ENCODE data around the gene YES1.
"Not testable (repeated sequence)": the region's sequence is repeated elsewhere in the genome, so short reads cannot be mapped to it uniquely, and the experiment has no call there.

Gene YES1

GRCh38 chr18:759864-760263, 52.2 kb downstream of the YES1 start:
- not testable (repeated sequence) for H3K27me3 ChIP-seq (ENCODE audit: control insufficient read depth, insufficient read depth, low read length); H3K4me3 ChIP-seq (ENCODE audit: low read depth, low read length); H3K9me3 ChIP-seq (ENCODE audit: control insufficient read depth, insufficient read depth, low read depth, low read length); H3K4me1 ChIP-seq (ENCODE audit: control insufficient read depth, insufficient read depth, low read length); H3K27ac ChIP-seq (ENCODE audit: low read depth, low read length); H3K9ac ChIP-seq (ENCODE audit: low read length)
- H3K36me3 ChIP-seq (ENCODE audit: control insufficient read depth, insufficient read depth, low read length), result peaks cover 11% of the 10 kb centered on the region

GRCh38 chr18:755506-755905, 56.5 kb downstream of the YES1 start:
- Histone ChIP-seq H3K36me3 (ENCODE audit: control insufficient read depth, insufficient read depth, low read length) (peaks cover 30% of the 10 kb centered on the region), H3K4me1 (ENCODE audit: control insufficient read depth, insufficient read depth, low read length) (no peaks in the 10 kb centered on the region), H3K9me3 (ENCODE audit: control insufficient read depth, insufficient read depth, low read depth, low read length) (no peaks in the 10 kb centered on the region), H3K9ac (ENCODE audit: low read length) (no peak overlapping the region), H3K27ac (ENCODE audit: low read depth, low read length) (no peak overlapping the region), H3K4me3 (ENCODE audit: low read depth, low read length) (no peak overlapping the region), H3K27me3 (ENCODE audit: control insufficient read depth, insufficient read depth, low read length) (no peaks in the 10 kb centered on the region)

GRCh38 chr18:754656-755055, 57.4 kb downstream of the YES1 start:
- H3K27me3 ChIP-seq (ENCODE audit: control insufficient read depth, insufficient read depth, low read length), result no peaks in the 10 kb centered on the region
- no peak overlapping the region for H3K4me3 ChIP-seq (ENCODE audit: low read depth, low read length)
- H3K36me3 ChIP-seq (ENCODE audit: control insufficient read depth, insufficient read depth, low read length), result peaks cover 34% of the 10 kb centered on the region
- no peaks in the 10 kb centered on the region for H3K9me3 ChIP-seq (ENCODE audit: control insufficient read depth, insufficient read depth, low read depth, low read length)
- H3K27ac ChIP-seq (ENCODE audit: low read depth, low read length), result no peak overlapping the region
- H3K9ac ChIP-seq (ENCODE audit: low read length), result no peak overlapping the region
- no peaks in the 10 kb centered on the region for H3K4me1 ChIP-seq (ENCODE audit: control insufficient read depth, insufficient read depth, low read length)

GRCh38 chr18:750456-750855, 61.6 kb downstream of the YES1 start:
- Histone ChIP-seq H3K27ac (ENCODE audit: low read depth, low read length) (no peak overlapping the region), H3K36me3 (ENCODE audit: control insufficient read depth, insufficient read depth, low read length) (peaks cover 56% of the 10 kb centered on the region), H3K4me1 (ENCODE audit: control insufficient read depth, insufficient read depth, low read length) (no peaks in the 10 kb centered on the region), H3K9me3 (ENCODE audit: control insufficient read depth, insufficient read depth, low read depth, low read length) (no peaks in the 10 kb centered on the region), H3K4me3 (ENCODE audit: low read depth, low read length) (no peak overlapping the region), H3K9ac (ENCODE audit: low read length) (no peak overlapping the region), H3K27me3 (ENCODE audit: control insufficient read depth, insufficient read depth, low read length) (no peaks in the 10 kb centered on the region)

- Histone ChIP-seq H3K27ac (ENCODE audit: low read depth, low read length) (no peak overlapping the region), H3K4me1 (ENCODE audit: control insufficient read depth, insufficient read depth, low read length) (no peaks in the 10 kb centered on the region), H3K9ac (ENCODE audit: low read length) (no peak overlapping the region), H3K4me3 (ENCODE audit: low read depth, low read length) (no peak overlapping the region), H3K9me3 (ENCODE audit: control insufficient read depth, insufficient read depth, low read depth, low read length) (no peaks in the 10 kb centered on the region), H3K27me3 (ENCODE audit: control insufficient read depth, insufficient read depth, low read length) (no peaks in the 10 kb centered on the region), H3K36me3 (ENCODE audit: control insufficient read depth, insufficient read depth, low read length) (peaks cover 66% of the 10 kb centered on the region)
Observed at GRCh38 chr18:744832-745597, 67.0 kb downstream of the YES1 start.

- H3K27ac ChIP-seq (ENCODE audit: low read depth, low read length), result no peak overlapping the region
- no peaks in the 10 kb centered on the region for H3K9me3 ChIP-seq (ENCODE audit: control insufficient read depth, insufficient read depth, low read depth, low read length)
- no peaks in the 10 kb centered on the region for H3K27me3 ChIP-seq (ENCODE audit: control insufficient read depth, insufficient read depth, low read length)
- H3K36me3 ChIP-seq (ENCODE audit: control insufficient read depth, insufficient read depth, low read length), result peaks cover 71% of the 10 kb centered on the region
- H3K4me3 ChIP-seq (ENCODE audit: low read depth, low read length), result no peak overlapping the region
- H3K4me1 ChIP-seq (ENCODE audit: control insufficient read depth, insufficient read depth, low read length), result no peaks in the 10 kb centered on the region
- H3K9ac ChIP-seq (ENCODE audit: low read length), result no peak overlapping the region
Observed at GRCh38 chr18:741931-742512, 70.0 kb downstream of the YES1 start.

GRCh38 chr18:732371-732770, 79.7 kb downstream of the YES1 start:
- Histone ChIP-seq H3K4me1 (ENCODE audit: control insufficient read depth, insufficient read depth, low read length) (no peaks in the 10 kb centered on the region), H3K27ac (ENCODE audit: low read depth, low read length) (no peak overlapping the region), H3K36me3 (ENCODE audit: control insufficient read depth, insufficient read depth, low read length) (peaks cover 48% of the 10 kb centered on the region), H3K27me3 (ENCODE audit: control insufficient read depth, insufficient read depth, low read length) (no peaks in the 10 kb centered on the region), H3K9ac (ENCODE audit: low read length) (no peak overlapping the region), H3K9me3 (ENCODE audit: control insufficient read depth, insufficient read depth, low read depth, low read length) (no peaks in the 10 kb centered on the region), H3K4me3 (ENCODE audit: low read depth, low read length) (no peak overlapping the region)

- peaks cover 38% of the 10 kb centered on the region for H3K36me3 ChIP-seq (ENCODE audit: control insufficient read depth, insufficient read depth, low read length)
- no peaks in the 10 kb centered on the region for H3K27me3 ChIP-seq (ENCODE audit: control insufficient read depth, insufficient read depth, low read length)
- H3K4me1 ChIP-seq (ENCODE audit: control insufficient read depth, insufficient read depth, low read length), result no peaks in the 10 kb centered on the region
- H3K27ac ChIP-seq (ENCODE audit: low read depth, low read length), result no peak overlapping the region
- H3K4me3 ChIP-seq (ENCODE audit: low read depth, low read length), result no peak overlapping the region
- H3K9ac ChIP-seq (ENCODE audit: low read length), result no peak overlapping the region
- H3K9me3 ChIP-seq (ENCODE audit: control insufficient read depth, insufficient read depth, low read depth, low read length), result no peaks in the 10 kb centered on the region
Observed at GRCh38 chr18:731185-731584, 80.9 kb downstream of the YES1 start.

GRCh38 chr18:730692-731091, 81.3 kb downstream of the YES1 start:
- Histone ChIP-seq H3K27ac (ENCODE audit: low read depth, low read length) (no peak overlapping the region), H3K36me3 (ENCODE audit: control insufficient read depth, insufficient read depth, low read length) (peaks cover 35% of the 10 kb centered on the region), H3K4me3 (ENCODE audit: low read depth, low read length) (no peak overlapping the region), H3K9ac (ENCODE audit: low read length) (no peak overlapping the region), H3K9me3 (ENCODE audit: control insufficient read depth, insufficient read depth, low read depth, low read length) (no peaks in the 10 kb centered on the region), H3K4me1 (ENCODE audit: control insufficient read depth, insufficient read depth, low read length) (no peaks in the 10 kb centered on the region), H3K27me3 (ENCODE audit: control insufficient read depth, insufficient read depth, low read length) (no peaks in the 10 kb centered on the region)

GRCh38 chr18:730120-730519, 81.9 kb downstream of the YES1 start:
- peaks cover 31% of the 10 kb centered on the region for H3K36me3 ChIP-seq (ENCODE audit: control insufficient read depth, insufficient read depth, low read length)
- not testable (repeated sequence) for H3K4me1 ChIP-seq (ENCODE audit: control insufficient read depth, insufficient read depth, low read length)

GRCh38 chr18:725646-726045, 86.4 kb downstream of the YES1 start:
- Histone ChIP-seq H3K27ac (ENCODE audit: low read depth, low read length) (no peak overlapping the region), H3K36me3 (ENCODE audit: control insufficient read depth, insufficient read depth, low read length) (peaks cover 23% of the 10 kb centered on the region), H3K4me3 (ENCODE audit: low read depth, low read length) (no peak overlapping the region), H3K27me3 (ENCODE audit: control insufficient read depth, insufficient read depth, low read length) (no peaks in the 10 kb centered on the region), H3K4me1 (ENCODE audit: control insufficient read depth, insufficient read depth, low read length) (no peaks in the 10 kb centered on the region), H3K9ac (ENCODE audit: low read length) (no peak overlapping the region), H3K9me3 (ENCODE audit: control insufficient read depth, insufficient read depth, low read depth, low read length) (no peaks in the 10 kb centered on the region)

More at GRCh38 chr18:730120-730519, 81.9 kb downstream of the YES1 start:
- H3K27ac ChIP-seq (ENCODE audit: low read depth, low read length); H3K27me3 ChIP-seq (ENCODE audit: control insufficient read depth, insufficient read depth, low read length); H3K9me3 ChIP-seq (ENCODE audit: control insufficient read depth, insufficient read depth, low read depth, low read length); H3K9ac ChIP-seq (ENCODE audit: low read length); H3K4me3 ChIP-seq (ENCODE audit: low read depth, low read length): not testable (repeated sequence)
